Nephron progenitor cell (in vitro differentiated cells): ENCODE measurements around the gene GPRC5D.
A peak's percentile ranks its signal among the peaks of the same experiment; 100 is the strongest.

Experiments used
- DNase-seq: peaks from one replicate; pipeline ENCODE4 v3.0.0; 2021
- H3K27ac Mint-ChIP-seq: 2 replicates; pipeline ENCODE4 v1.8.0; 2021; ENCODE audit warnings: mild to moderate bottlenecking, moderate library complexity, mixed read lengths
- H3K27me3 Mint-ChIP-seq: 2 replicates; pipeline ENCODE4 v1.8.0; 2021; ENCODE audit warnings: mild to moderate bottlenecking, low read depth, mixed read lengths; ENCODE audit not compliant: poor library complexity
- H3K36me3 Mint-ChIP-seq: 2 replicates; pipeline ENCODE4 v1.8.0; 2021; ENCODE audit warnings: low read depth, mixed read lengths
- H3K4me1 Mint-ChIP-seq: 2 replicates; pipeline ENCODE4 v1.8.0; 2021; ENCODE audit warnings: mixed read lengths
- H3K4me3 Mint-ChIP-seq: 2 replicates; pipeline ENCODE4 v1.8.0; 2021; ENCODE audit warnings: mild to moderate bottlenecking, moderate library complexity, mixed read lengths
- H3K9me3 Mint-ChIP-seq: 2 replicates; pipeline ENCODE4 v1.8.0; 2021; ENCODE audit warnings: mild to moderate bottlenecking, moderate library complexity, mixed read lengths
- CTCF ChIP-seq: fragments of 200-600 bp; sonication (generic); IDR thresholded peaks from 2 replicates; pipeline ENCODE4 v1.5.0; 2021; ENCODE audit warnings: antibody characterized with exemption

The GPRC5D gene

GRCh38 chr12:12977231-12977630 is 25.3 kb upstream of the GPRC5D start:
- H3K4me3 Mint-ChIP-seq, result no peak overlapping the region
- no peak for TF ChIP-seq CTCF
- no peaks in the 10 kb centered on the region for H3K27me3 Mint-ChIP-seq
- no peak overlapping the region for H3K27ac Mint-ChIP-seq
- H3K4me1 Mint-ChIP-seq, result no peaks in the 10 kb centered on the region
- no peak for DNase-seq
- peaks cover 37% of the 10 kb centered on the region for H3K36me3 Mint-ChIP-seq
- peaks cover 21% of the 10 kb centered on the region for H3K9me3 Mint-ChIP-seq

GRCh38 chr12:12976366-12976765 is 24.4 kb upstream of the GPRC5D start:
- Mint-ChIP-seq H3K4me3 (no peak overlapping the region), H3K27ac (peak overlapping the region; percentile 24), H3K27me3 (no peaks in the 10 kb centered on the region), H3K36me3 (peaks cover 46% of the 10 kb centered on the region), H3K4me1 (no peaks in the 10 kb centered on the region), H3K9me3 (peaks cover 29% of the 10 kb centered on the region)
- no peak for DNase-seq
- no peak for TF ChIP-seq CTCF

GRCh38 chr12:12975322-12976077 is 23.5 kb upstream of the GPRC5D start:
- peaks cover 49% of the 10 kb centered on the region for H3K36me3 Mint-ChIP-seq
- no peak overlapping the region for H3K27ac Mint-ChIP-seq
- peak; percentile 27 for DNase-seq
- no peak for TF ChIP-seq CTCF
- no peak overlapping the region for H3K4me3 Mint-ChIP-seq
- no peaks in the 10 kb centered on the region for H3K4me1 Mint-ChIP-seq
- peaks cover 29% of the 10 kb centered on the region for H3K9me3 Mint-ChIP-seq
- H3K27me3 Mint-ChIP-seq, result no peaks in the 10 kb centered on the region

- H3K9me3 Mint-ChIP-seq, result peaks cover 29% of the 10 kb centered on the region
- H3K27me3 Mint-ChIP-seq, result no peaks in the 10 kb centered on the region
- H3K27ac Mint-ChIP-seq, result no peak overlapping the region
- H3K4me3 Mint-ChIP-seq, result no peak overlapping the region
- peaks cover 49% of the 10 kb centered on the region for H3K36me3 Mint-ChIP-seq
- H3K4me1 Mint-ChIP-seq, result no peaks in the 10 kb centered on the region
- no peak for TF ChIP-seq CTCF
- DNase-seq, result no peak
These were observed 22.2 kb upstream of the GPRC5D start for GRCh38 chr12:12974211-12974610.

GRCh38 chr12:12973019-12973418 is 21.0 kb upstream of the GPRC5D start:
- H3K27ac Mint-ChIP-seq, result no peak overlapping the region
- DNase-seq, result no peak
- peaks cover 55% of the 10 kb centered on the region for H3K36me3 Mint-ChIP-seq
- no peak overlapping the region for H3K4me3 Mint-ChIP-seq
- no peaks in the 10 kb centered on the region for H3K4me1 Mint-ChIP-seq
- H3K9me3 Mint-ChIP-seq, result peaks cover 29% of the 10 kb centered on the region
- no peak for TF ChIP-seq CTCF
- H3K27me3 Mint-ChIP-seq, result no peaks in the 10 kb centered on the region

- Mint-ChIP-seq H3K4me3 (no peak overlapping the region), H3K4me1 (peaks cover 9% of the 10 kb centered on the region), H3K9me3 (peaks cover 12% of the 10 kb centered on the region), H3K27ac (no peak overlapping the region), H3K27me3 (peaks cover 3% of the 10 kb centered on the region), H3K36me3 (peaks cover 11% of the 10 kb centered on the region)
- no peak for DNase-seq
- TF ChIP-seq CTCF, result no peak
These were observed 13.9 kb upstream of the GPRC5D start for GRCh38 chr12:12965836-12966235.
